ENCODE data around the gene GAREM2.

GRCh38 chr2:26197516-26197915 lies 24.6 kb downstream of the GAREM2 start:
- TF ChIP-seq CTCF (IDR thresholded peaks at IDR 0.05; ENCODE audit: low read depth, low read length) (no peak), POLR2A (IDR thresholded peaks at IDR 0.05; ENCODE audit: extremely low read depth, insufficient read length) (no peak), MYC (IDR thresholded peaks at IDR 0.05; ENCODE audit: low read depth, low read length) (no peak), MAX (IDR thresholded peaks at IDR 0.05; ENCODE audit: low read depth, low read length) (no peak)

Measured in NB4 (cell line).